Subcutaneous adipose tissue (tissue), 4 donors: ENCODE measurements around the gene PXYLP1. TPM values are rescaled to one million over a fixed set of nuclear protein-coding genes. Genes with fewer than 3 reads are reported as not detected.

Experiments used
- total RNA-seq, 4 donors: library from RNA; depleted of rRNA; stranded (reverse); fragments of >200 nt; gene quantifications; one replicate each; pipeline ENCODE4 v1.1.0, GENCODE V29; 2016
- TF ChIP-seq, protein P1 (sequence below): fragments of 450-650 bp; IDR thresholded peaks from one replicate; pipeline ENCODE4 v1.5.1; 2016; ENCODE audit warnings: low read depth, mild to moderate bottlenecking, control low read depth, antibody characterized with exemption, moderate library complexity

PXYLP1 gene
- total RNA-seq, 4 donors from 2014 or later, result 5.4 to 12.8 (median 9.6) TPM

DNA sequence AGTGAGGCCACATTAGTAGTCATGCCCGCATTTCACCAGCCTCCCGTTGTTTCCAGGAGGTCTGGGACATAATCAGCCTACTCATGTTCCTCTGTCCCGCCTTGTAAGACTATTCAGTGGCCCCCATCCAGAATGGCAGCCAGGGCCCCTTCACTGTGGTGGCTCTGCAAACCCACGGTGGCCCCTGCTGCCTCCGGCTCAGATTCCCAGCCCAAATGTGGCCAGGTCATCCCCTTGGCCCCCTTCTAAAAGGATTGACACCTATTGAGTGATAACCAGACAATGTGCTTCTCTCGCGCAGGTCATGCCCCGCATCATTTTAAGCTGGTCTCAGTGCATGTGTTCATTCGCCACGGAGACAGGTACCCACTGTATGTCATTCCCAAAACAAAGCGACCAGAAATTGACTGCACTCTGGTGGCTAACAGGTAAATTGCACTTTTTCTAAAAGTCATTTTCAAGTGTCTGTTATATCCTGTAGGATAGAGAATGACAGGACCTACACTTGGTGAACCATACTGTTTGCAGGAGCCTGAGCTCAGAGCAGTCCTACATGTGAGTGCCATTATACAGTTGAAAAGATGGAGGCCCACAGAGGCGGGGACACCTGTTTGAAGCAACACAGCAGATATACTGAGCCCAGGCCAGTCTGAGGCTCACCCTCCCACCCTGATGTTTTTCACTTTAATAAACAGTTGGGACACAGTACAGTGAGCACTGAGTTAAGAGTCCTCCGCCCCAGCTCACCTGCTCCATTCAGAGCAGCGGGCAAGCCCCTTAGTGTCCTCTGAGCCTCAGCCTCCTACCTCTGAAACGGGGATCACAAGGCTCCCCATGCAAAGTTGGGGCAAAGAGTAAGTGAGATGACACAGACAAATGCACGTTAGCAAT lies 47.7 kb downstream of the PXYLP1 start:
- TF ChIP-seq, protein P1, sequence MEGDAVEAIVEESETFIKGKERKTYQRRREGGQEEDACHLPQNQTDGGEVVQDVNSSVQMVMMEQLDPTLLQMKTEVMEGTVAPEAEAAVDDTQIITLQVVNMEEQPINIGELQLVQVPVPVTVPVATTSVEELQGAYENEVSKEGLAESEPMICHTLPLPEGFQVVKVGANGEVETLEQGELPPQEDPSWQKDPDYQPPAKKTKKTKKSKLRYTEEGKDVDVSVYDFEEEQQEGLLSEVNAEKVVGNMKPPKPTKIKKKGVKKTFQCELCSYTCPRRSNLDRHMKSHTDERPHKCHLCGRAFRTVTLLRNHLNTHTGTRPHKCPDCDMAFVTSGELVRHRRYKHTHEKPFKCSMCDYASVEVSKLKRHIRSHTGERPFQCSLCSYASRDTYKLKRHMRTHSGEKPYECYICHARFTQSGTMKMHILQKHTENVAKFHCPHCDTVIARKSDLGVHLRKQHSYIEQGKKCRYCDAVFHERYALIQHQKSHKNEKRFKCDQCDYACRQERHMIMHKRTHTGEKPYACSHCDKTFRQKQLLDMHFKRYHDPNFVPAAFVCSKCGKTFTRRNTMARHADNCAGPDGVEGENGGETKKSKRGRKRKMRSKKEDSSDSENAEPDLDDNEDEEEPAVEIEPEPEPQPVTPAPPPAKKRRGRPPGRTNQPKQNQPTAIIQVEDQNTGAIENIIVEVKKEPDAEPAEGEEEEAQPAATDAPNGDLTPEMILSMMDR, result no peak

DNA sequence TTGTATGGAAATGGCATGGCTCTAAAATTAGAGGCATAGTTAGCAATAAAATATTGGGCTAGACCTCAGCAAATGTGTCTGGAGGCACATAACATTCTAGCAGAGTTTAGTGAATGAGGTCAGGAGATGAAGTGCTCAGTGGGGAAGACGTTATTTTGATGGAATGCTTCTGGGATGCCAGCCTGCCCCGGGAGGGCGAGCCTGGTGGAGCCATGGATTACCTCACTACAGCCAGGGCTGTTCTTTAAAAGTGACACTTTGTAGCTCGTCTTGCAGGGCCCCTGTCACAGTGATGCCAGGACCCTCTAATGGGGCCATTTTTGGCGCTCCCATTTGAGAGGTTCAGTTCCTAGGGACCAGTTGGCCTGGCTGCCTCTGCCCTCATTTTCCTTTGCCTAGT lies 48.5 kb downstream of the PXYLP1 start:
- TF ChIP-seq, protein P1, result no peak

DNA sequence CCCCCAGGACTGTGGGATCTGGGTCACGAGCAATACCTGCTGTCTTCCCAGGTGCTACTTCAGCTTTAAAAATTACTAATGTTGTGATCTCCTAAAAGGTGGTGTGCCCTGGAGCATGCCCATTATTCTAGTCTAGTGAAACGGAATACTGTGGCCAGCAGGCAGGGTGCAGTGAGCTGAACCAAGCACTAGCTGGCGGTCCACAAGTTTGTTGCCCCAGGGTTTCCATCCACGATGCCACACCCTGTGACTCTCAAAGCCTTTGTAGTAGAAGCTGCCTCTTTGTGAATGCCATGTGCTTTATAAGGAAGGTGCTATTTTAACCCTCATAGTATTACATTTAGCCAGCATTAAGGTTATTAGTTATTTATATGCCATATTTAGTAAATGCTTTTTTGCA lies 49.1 kb downstream of the PXYLP1 start:
- TF ChIP-seq, protein P1, result no peak

DNA sequence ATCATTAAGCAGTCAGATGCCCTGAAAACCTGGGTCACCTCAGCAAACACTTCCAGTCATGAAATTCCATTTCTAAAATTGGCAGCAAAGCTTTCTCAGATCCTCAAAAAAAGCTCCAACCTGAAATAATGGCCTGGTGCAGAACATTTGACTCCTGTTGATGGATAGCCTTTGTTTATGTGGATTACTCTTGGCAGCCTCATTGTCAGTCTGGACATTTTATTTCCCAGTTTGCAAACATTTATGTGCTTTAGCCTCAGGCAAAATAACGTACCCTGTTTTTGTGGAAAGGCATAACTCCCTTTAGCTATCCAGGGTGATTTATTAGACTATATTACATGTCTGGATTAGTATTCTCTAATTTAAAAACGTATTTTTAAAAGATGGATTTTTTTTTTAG lies 53.9 kb downstream of the PXYLP1 start:
- TF ChIP-seq, protein P1, result no peak

DNA sequence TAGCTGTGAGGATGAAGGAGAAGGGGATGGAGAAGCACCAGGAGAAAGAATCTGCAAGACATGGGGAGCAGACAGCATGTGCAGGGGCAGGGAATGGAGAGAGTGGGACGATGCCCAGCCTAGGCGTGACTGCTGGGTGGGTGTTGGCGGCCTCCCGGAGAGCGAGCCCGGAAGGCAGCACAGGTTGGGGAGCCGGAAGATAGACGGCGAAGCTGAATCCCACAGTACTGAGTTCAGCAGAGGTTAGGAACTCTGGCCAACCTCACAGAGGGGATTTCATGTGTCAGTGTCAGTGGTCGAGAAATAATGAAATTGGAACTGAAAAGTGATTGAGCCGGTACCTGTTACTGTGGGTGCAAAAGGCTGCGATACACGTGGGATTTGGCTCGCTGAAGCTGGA lies 55.2 kb downstream of the PXYLP1 start:
- TF ChIP-seq, protein P1, result no peak

DNA sequence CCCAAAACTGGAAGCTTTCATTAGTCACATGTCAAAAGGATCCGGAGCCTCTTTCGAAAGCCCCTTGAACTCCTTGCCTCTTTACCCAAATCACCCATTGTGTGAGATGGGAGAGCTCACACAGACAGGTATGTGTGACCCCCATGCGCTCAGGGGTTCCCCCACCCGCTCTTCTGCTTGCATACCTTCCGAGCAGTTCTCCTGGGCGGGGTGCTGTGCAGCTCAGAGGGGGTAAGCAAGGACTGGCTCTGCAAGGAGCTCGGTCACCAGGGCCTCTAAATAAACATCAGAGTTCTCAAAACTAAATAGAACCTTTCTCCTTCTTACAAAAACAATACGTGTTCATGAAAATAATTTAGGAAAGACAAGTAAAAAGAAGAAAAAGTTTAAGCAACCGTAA lies 55.7 kb downstream of the PXYLP1 start:
- TF ChIP-seq, protein P1, result no peak

DNA sequence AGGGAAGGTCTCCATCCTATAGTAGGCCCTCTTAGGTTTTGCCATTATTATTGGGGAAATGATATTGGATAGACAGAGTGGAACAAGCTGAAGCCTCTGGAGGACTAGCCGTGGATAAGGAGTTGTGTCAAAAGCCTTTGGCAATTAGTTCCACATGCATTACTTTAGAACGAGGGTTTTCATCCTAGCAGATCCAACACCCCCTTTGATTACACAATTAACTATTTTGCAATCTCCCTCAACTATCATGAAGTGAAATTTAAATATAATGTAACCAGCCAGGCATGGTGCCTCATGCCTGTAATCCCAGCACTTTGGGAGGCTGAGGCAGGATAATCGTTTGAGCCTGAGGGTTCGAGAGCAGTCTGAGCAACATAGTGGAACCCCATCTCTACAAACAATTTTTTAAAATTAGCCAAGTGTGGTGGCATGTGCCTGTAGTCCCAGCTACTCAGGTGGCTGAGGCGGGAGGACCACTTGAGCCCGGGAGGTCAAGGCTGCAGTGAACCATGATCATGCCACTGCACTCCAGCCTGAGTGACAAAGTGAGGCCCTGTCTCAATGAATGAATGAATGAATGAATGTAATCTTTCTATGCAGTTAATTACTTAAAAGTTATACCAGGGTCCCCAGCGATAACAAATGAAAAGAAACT lies 56.8 kb downstream of the PXYLP1 start:
- TF ChIP-seq, protein P1, result no peak
